ENCODE results near the gene PGP.
"Not testable (repeated sequence)": the region's sequence is repeated elsewhere in the genome, so short reads cannot be mapped to it uniquely, and the experiment has no call there.

Gene PGP

DNA sequence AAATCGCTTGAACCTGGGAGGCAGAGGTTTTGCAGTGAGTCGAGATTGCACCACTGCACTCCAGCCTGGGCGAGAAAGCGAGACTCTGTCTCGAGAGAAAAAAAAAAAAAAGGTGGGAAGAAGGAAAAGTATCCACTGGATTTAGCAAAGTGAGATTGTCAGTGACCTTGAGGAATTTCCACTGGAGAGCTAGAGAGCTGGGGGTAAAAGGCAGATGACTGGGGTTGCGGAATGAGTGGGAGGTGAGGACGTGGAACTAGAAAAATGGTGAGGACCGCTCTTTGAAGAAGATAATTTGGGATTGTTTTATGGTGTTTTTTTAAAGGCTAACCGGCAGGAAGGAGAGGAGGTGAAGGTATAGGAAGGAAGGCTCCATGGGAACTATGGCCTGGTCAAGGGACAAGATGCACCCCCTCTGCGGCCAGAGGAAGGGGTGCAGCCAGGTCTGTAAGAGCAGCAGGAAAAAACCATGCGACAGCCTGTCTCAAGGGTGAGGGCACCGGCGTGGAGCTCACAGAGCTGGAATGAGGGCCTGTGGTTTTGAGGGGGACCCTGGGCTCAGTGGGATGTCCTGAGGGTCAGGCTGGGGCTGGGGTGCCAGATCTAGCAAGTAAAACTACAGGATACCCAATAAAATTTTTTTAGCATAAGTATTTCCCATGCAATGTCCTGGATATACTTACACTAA, 10.1 kb downstream of the PGP start:
- TF ChIP-seq, protein P1, sequence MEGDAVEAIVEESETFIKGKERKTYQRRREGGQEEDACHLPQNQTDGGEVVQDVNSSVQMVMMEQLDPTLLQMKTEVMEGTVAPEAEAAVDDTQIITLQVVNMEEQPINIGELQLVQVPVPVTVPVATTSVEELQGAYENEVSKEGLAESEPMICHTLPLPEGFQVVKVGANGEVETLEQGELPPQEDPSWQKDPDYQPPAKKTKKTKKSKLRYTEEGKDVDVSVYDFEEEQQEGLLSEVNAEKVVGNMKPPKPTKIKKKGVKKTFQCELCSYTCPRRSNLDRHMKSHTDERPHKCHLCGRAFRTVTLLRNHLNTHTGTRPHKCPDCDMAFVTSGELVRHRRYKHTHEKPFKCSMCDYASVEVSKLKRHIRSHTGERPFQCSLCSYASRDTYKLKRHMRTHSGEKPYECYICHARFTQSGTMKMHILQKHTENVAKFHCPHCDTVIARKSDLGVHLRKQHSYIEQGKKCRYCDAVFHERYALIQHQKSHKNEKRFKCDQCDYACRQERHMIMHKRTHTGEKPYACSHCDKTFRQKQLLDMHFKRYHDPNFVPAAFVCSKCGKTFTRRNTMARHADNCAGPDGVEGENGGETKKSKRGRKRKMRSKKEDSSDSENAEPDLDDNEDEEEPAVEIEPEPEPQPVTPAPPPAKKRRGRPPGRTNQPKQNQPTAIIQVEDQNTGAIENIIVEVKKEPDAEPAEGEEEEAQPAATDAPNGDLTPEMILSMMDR (IDR thresholded peaks at IDR 0.05; ENCODE audit: low read depth, low read length, missing control alignments), result no peak
- H3K4me3 ChIP-seq (ENCODE audit: low read depth, low read length), result peak overlapping the region; percentile 58
- no peak for DNase-seq (ENCODE audit: low read depth)

DNA sequence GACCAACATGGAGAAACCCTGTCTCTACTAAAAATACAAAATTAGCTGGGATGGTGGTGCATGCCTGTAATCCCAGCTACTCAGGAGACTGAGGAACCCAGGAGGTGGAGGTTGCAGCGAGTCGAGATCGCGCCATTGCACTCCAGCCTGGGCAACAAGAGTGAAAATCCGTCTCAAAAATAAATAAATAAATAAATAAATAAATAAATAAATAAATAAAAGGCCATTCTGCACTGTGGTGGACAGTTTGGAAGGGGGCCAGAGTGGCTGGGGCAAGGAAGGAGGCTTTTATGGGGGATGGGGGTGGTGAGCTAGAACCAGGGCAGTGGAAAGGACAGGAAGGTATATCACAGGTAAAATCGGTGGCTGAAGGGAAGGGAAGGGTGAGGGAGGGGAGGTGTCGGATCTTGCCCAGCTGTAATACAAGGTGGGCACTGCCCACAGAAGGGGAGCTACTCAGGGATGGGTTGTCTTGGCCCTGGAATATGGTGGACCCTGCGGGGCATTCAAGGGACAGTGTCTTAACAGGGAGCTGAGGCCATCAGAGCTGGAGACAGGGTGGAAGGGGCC, 11.4 kb downstream of the PGP start:
- DNase-seq (ENCODE audit: low read depth), result not testable (repeated sequence)

DNA sequence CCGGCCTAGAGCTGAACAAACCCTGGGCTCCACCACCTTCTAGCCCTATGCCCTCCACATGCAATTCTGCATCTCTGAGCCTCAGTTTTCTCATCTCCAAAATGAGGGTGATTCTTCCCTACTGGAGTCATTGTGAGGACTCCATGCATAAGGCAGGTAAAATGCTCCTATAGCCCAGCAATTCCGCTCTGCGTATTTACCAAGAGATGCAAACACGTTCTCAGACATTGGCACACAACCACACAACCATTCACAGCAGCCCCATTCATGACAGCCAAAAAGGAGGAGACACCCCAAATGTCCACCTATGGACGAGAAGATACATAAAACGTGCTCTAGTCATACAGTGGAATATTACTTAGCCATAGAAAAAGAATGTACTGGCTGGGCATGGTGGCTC, 14.3 kb downstream of the PGP start:
- no peak overlapping the region for H3K4me3 ChIP-seq (ENCODE audit: low read depth, low read length)
- DNase-seq (ENCODE audit: low read depth), result no peak
- TF ChIP-seq, protein P1 (IDR thresholded peaks at IDR 0.05; ENCODE audit: low read depth, low read length, missing control alignments), result no peak

More for the DNA sequence above, 11.4 kb downstream of the PGP start:
- H3K4me3 ChIP-seq (ENCODE audit: low read depth, low read length), result not testable (repeated sequence)

DNA sequence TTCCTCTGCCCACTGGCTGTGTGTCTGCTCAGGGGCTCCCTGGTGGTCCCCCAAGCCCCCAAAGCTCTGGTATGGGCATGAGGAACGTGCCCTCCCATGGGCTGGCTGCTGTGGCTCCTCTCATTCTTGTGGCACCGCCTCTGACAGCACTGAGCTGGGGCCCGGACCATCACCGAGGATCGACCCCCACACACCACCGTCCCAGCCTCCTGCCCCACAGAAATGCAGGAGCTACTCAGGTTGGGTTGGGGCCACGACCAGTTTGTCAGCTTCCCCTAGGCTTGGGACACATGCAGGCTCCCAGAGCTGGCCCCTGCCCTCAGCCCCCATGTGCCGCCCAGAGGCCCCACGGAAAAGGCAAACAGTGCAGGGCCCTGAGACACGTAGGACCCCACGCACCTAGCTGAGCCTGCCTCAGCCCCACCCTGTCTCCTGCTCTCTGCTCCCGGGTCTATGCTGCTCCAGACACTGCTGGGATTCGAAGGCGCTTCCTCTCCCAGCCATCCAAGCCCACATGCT, 15.0 kb downstream of the PGP start:
- TF ChIP-seq, protein P1 (IDR thresholded peaks at IDR 0.05; ENCODE audit: low read depth, low read length, missing control alignments), result no peak
- no peak overlapping the region for H3K4me3 ChIP-seq (ENCODE audit: low read depth, low read length)
- DNase-seq (ENCODE audit: low read depth), result no peak

DNA sequence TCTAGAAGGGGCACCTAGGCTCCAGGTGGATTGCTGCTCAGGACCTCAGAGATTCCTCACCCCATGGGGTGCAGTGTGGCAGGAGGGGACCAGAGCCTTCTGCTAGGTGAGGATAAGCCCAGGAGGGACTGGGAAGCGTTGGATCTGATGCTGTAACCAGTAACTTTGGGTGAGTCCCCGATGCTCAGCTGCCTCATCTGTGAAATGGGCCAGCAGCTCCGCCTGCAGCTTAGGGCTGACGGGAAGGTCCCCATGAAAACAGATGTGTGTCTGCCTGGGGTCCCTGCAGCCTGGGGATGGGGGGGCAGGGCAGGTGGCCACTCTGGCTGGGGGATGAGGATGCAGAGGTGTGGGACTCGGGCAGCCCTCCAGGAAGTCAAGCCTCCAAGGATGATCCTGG, 15.5 kb downstream of the PGP start:
- no peak overlapping the region for H3K4me3 ChIP-seq (ENCODE audit: low read depth, low read length)
- TF ChIP-seq, protein P1 (IDR thresholded peaks at IDR 0.05; ENCODE audit: low read depth, low read length, missing control alignments), result no peak
- no peak for DNase-seq (ENCODE audit: low read depth)

DNA sequence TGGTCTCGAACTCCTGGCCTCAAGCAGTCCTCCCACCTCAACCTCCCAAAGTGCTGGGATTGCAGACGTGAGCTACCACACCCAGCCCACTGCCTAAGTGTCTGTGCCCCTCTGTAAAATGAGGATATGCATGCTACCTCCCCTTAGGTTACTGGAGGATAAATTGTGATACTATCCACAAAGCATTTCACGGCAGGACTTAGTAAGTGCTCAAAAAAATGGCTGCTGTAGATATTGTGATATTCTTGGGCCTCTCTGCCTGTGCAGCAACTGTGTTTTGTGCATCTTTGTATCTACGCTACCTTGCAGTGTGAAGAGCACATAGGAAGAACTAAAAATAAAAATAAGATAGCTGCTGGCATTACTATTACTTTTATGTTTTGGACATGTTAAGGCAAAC, 16.4 kb downstream of the PGP start:
- no peak for DNase-seq (ENCODE audit: low read depth)

DNA sequence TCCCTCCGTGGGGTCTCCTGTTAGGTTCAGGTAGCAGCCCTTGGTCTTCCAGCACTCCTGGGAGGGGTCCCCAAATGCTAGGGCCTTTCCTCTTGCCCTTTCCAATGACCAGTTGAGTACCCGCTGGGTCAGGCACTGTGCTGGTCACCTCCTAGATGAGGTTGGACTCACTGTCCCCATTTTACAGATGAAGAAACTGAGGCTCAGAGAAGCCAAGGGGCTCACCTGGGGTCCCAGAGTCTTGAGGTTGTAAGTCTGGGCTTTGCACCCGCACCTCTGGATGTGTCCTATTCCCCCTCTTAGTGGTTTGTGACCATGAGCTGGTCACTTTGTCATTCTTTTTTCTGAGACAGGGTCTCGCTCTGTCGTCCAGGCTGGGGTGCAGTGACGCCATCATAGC, 16.9 kb downstream of the PGP start:
- TF ChIP-seq, protein P1 (IDR thresholded peaks at IDR 0.05; ENCODE audit: low read depth, low read length, missing control alignments), result no peak
- no peak for DNase-seq (ENCODE audit: low read depth)
- H3K4me3 ChIP-seq (ENCODE audit: low read depth, low read length), result no peak overlapping the region

More for the DNA sequence above, 16.4 kb downstream of the PGP start:
- no peak overlapping the region for H3K4me3 ChIP-seq (ENCODE audit: low read depth, low read length)
- TF ChIP-seq, protein P1 (IDR thresholded peaks at IDR 0.05; ENCODE audit: low read depth, low read length, missing control alignments), result no peak

Measured in GM12864 (cell line).